PFSK-1 (cell line): ENCODE data around the gene HOXA4.

ENCODE experiments used
- FOXP2 ChIP-seq: optimal IDR thresholded peaks from 2 replicates; pipeline ENCODE3; 2011; ENCODE audit warnings: borderline replicate concordance, control low read depth, inconsistent platforms; ENCODE audit not compliant: insufficient read depth; ENCODE audit errors: extremely low read length, extremely low read depth
- POLR2AphosphoS5 ChIP-seq: IDR thresholded peaks from 2 replicates; pipeline ENCODE4 v1.6.1; 2012; ENCODE audit warnings: low read depth, mild to moderate bottlenecking, control low read depth, low read length, moderate library complexity
- SIN3A ChIP-seq: IDR thresholded peaks from 2 replicates; pipeline ENCODE4 v1.6.1; 2012; ENCODE audit warnings: mild to moderate bottlenecking, low read length, moderate library complexity, borderline replicate concordance; ENCODE audit not compliant: insufficient read depth
- TAF1 ChIP-seq: IDR thresholded peaks from 2 replicates; pipeline ENCODE4 v1.6.1; 2012; ENCODE audit warnings: low read length, control low read depth, borderline replicate concordance; ENCODE audit not compliant: insufficient read depth
- TF ChIP-seq, protein P1 (sequence below), 2 experiments: IDR thresholded peaks; 2 replicates each; pipeline versions ENCODE4 v1.6.1 to v1.8.0; 2011 to 2012; ENCODE audit warnings: low read depth in 2 of 2, low read length in 2 of 2, control low read depth in 1 of 2, inconsistent platforms in 1 of 2, mild to moderate bottlenecking in 1 of 2, moderate library complexity in 1 of 2; ENCODE audit not compliant: insufficient read depth in 1 of 2

The HOXA4 gene

DNA sequence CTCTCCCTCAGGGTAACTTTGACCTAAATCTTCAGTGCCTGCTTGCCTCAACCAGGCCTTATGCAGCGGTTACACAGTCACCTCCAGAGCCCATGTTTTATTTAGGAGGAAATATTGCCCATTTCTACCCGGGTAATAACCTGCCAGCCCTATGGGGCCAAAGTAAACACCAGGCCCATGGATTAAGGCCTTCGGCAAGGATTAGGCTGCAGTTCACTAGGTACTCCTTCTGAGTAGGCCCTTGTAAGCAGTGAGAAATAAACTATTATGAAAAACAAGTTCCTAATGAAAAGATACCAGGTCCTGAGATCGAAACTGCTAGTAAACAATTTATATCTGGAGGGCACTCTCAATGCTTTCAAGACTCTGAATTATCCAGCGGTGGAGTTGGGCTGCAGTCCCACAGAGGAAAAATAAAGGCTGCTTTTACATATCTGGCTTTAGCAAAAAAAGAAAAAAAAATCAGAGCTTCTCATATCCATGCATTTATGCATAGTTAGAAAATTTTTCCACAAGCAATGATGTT lies 47.3 kb upstream of the HOXA4 start:
- TF ChIP-seq SIN3A (no peak), POLR2AphosphoS5 (no peak)
- TF ChIP-seq, protein P1, sequence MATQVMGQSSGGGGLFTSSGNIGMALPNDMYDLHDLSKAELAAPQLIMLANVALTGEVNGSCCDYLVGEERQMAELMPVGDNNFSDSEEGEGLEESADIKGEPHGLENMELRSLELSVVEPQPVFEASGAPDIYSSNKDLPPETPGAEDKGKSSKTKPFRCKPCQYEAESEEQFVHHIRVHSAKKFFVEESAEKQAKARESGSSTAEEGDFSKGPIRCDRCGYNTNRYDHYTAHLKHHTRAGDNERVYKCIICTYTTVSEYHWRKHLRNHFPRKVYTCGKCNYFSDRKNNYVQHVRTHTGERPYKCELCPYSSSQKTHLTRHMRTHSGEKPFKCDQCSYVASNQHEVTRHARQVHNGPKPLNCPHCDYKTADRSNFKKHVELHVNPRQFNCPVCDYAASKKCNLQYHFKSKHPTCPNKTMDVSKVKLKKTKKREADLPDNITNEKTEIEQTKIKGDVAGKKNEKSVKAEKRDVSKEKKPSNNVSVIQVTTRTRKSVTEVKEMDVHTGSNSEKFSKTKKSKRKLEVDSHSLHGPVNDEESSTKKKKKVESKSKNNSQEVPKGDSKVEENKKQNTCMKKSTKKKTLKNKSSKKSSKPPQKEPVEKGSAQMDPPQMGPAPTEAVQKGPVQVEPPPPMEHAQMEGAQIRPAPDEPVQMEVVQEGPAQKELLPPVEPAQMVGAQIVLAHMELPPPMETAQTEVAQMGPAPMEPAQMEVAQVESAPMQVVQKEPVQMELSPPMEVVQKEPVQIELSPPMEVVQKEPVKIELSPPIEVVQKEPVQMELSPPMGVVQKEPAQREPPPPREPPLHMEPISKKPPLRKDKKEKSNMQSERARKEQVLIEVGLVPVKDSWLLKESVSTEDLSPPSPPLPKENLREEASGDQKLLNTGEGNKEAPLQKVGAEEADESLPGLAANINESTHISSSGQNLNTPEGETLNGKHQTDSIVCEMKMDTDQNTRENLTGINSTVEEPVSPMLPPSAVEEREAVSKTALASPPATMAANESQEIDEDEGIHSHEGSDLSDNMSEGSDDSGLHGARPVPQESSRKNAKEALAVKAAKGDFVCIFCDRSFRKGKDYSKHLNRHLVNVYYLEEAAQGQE (IDR thresholded peaks at IDR 0.05; ENCODE audit: insufficient read depth in 1 of 2, low read depth in 2 of 2, low read length in 2 of 2) = no peak

DNA sequence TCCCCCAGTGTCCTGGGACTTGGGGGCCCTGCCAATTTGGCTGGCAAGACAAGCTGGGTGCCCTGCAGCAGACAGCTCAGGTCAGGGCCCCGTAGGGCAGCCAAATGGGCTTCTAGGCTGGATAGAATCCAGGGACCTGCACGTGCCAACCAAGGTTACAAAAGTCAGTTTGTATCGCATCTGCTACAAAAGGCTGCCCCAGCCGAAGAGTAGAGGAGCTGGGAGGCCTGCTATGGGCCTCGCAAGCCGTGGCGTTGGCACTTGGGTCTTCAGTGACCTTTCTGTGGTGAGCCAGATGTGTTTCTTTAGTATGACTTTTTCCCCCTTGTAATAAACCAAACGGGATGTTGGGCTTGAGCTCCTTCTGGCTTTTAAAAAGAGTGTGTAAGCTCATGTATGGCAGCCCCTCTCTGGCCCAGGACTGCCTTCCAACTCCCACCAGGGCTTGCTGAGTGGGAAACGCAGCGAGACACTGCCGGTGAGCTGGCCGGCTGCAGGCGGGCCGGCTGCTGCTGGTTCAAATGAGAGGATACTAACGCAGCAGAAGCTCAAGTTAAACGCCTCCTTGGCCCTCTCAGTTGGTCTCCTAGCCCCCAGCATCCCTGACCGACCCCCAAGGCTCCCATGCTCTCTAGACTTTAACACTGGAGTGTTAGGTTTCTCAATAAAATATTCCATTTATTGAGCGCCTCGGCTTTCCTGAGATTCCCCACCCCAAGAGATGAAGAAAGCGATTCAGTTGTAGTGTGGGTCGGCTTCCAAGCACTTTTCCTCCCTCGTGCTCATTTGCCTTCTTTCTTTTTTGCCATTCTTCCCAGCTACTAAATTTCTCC lies 46.6 kb upstream of the HOXA4 start:
- TF ChIP-seq TAF1 (no peak), POLR2AphosphoS5 (no peak), SIN3A (no peak), FOXP2 (no peak)
- TF ChIP-seq, protein P1 (IDR thresholded peaks at IDR 0.05; ENCODE audit: insufficient read depth in 1 of 2, low read depth in 2 of 2, low read length in 2 of 2) = no peak

DNA sequence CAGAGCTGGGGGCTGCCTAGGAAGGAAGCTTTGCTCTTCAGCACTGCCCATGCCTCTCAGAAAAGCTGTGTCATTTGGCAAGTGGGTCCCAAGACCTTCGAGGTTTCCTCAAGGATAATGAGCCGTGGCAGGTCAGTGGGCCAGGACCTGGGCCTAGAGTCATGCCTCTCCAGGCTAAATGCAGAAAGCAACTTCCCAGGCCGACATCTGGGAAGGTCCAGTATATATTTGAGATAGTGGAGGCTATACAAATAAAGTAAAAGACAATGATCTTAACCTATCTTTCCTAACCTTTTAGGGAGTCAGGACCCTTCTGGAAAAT lies 45.9 kb upstream of the HOXA4 start:
- TF ChIP-seq, protein P1 (IDR thresholded peaks at IDR 0.05; ENCODE audit: insufficient read depth in 1 of 2, low read depth in 2 of 2, low read length in 2 of 2) = no peak
- TF ChIP-seq TAF1 (no peak), FOXP2 (no peak), SIN3A (no peak), POLR2AphosphoS5 (no peak)

DNA sequence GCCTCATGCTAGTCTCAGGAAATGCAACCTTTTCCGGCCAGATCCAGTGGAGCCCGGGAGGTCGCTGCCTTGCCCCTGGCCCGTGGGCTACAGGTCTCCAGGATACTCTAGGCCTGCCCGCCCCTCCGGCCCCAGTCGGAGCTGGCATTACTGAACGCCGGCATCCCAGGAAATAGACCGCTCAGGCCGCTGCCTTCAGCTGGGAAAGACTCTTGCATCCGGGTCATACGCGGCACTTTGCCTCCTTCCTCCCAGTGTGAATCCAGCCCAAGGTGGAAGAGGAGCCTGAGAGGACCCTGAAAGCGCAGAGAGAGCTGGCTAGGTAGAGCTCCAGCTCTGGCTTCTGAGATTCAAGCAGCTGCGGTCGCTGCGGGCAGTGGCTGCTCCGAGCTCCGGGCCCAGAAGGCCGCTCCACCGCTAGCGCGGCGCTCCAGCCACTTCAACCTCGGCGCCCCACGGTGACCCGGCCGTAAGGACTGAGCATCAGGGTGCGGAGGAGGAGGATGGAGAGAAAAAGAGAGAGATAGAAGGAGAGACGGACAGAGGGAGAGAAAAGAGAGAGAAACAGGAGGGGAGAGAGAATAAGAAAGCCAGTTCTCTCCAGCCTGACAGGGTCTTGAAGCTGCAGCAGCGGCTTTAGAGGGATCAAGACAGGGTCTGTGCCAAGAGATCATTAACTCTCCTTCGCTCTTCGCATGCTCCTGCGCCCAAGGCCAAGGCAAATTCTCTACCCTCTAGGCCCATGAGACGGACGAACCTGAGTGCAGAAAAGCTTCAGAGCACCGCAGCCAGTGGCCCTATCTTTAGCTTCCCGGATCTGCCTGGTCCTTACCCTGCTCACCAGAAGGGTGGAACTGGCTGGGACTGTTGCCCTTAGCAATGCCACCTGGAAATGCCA lies 45.3 kb upstream of the HOXA4 start:
- TF ChIP-seq FOXP2 (no peak), POLR2AphosphoS5 (no peak), TAF1 (no peak), SIN3A (no peak)
- TF ChIP-seq, protein P1 (IDR thresholded peaks at IDR 0.05; ENCODE audit: insufficient read depth in 1 of 2, low read depth in 2 of 2, low read length in 2 of 2) = no peak
